Endometrial microvascular endothelial cells (primary cell): Measurements from ENCODE around the gene WNT5B. TPM values are rescaled to one million over a fixed set of nuclear protein-coding genes. Genes with fewer than 3 reads are reported as not detected.

ENCODE experiments used
- in situ Hi-C: cut with HindIII; loops from 2 replicates; pipeline ENCODE4 v1.10.0; 2017; ENCODE audit warnings: low sequenced_read_pairs, low pct_unique_long_range_greater_than_20kb; ENCODE audit errors: inconsistent ontology term
- total RNA-seq: library from RNA; depleted of rRNA; stranded (reverse); fragments of >200 nt; gene quantifications from one replicate; pipeline ENCODE4 v1.2.3, GENCODE V29; 2015; ENCODE audit errors: inconsistent ontology term

The WNT5B gene
- 6.1 TPM for total RNA-seq

GRCh38 chr12:1628666-1629337, at the start of gene WNT5B:
Gene WNT5B (plus strand): TSS chr12:1629231. CDS start chr12:1631355, 2,124 bp downstream.
- in situ Hi-C loops = no loop called here

- in situ Hi-C loops = no loop called here
These were observed 49.2 kb upstream of the WNT5B start for GRCh38 chr12:1579651-1580435.

GRCh38 chr12:1580526-1580925, 48.5 kb upstream of the WNT5B start:
- in situ Hi-C loops = no loop called here

GRCh38 chr12:1581973-1582708, 46.9 kb upstream of the WNT5B start:
- in situ Hi-C loops = no loop called here

GRCh38 chr12:1582709-1583050, 46.4 kb upstream of the WNT5B start:
- in situ Hi-C loops = no loop called here

- in situ Hi-C loops = no loop called here
These were observed 45.5 kb upstream of the WNT5B start for GRCh38 chr12:1583421-1584078.

GRCh38 chr12:1584326-1584725, 44.7 kb upstream of the WNT5B start:
- in situ Hi-C loops = no loop called here

GRCh38 chr12:1587927-1588574, 41.0 kb upstream of the WNT5B start:
- in situ Hi-C loops = no loop called here

- in situ Hi-C loops = no loop called here
These were observed 40.5 kb upstream of the WNT5B start for GRCh38 chr12:1588575-1588947.

- in situ Hi-C loops = no loop called here
These were observed 38.6 kb upstream of the WNT5B start for GRCh38 chr12:1590221-1590979.

- in situ Hi-C loops = no loop called here
These were observed 38.0 kb upstream of the WNT5B start for GRCh38 chr12:1591034-1591433.

GRCh38 chr12:1591543-1591942, 37.5 kb upstream of the WNT5B start:
- in situ Hi-C loops = no loop called here

- in situ Hi-C loops = no loop called here
These were observed 36.4 kb upstream of the WNT5B start for GRCh38 chr12:1592444-1593173.

- in situ Hi-C loops = no loop called here
These were observed 35.6 kb upstream of the WNT5B start for GRCh38 chr12:1593174-1594005.

GRCh38 chr12:1594006-1594260, 35.1 kb upstream of the WNT5B start:
- in situ Hi-C loops = no loop called here

GRCh38 chr12:1594261-1595025, 34.6 kb upstream of the WNT5B start, which contains the start of gene FBXL14:
Gene FBXL14 (minus strand): TSS chr12:1594581. CDS start chr12:1594066, 515 bp downstream.
- in situ Hi-C loops = no loop called here
